Fibroblast of skin of left biceps (primary cell): ENCODE measurements around the gene FAM168A.
"Not testable (repeated sequence)": the region's sequence is repeated elsewhere in the genome, so short reads cannot be mapped to it uniquely, and the experiment has no call there.

Experiments used
- DNase-seq, 2 experiments: peaks; one replicate each; pipeline ENCODE4 v3.0.0-alpha.2; 2013; ENCODE audit warnings: low read depth in 2 of 2

Gene FAM168A

GRCh38 chr11:73596547-73596946 lies 1.4 kb downstream of the FAM168A start:
- DNase-seq = no peak

- no peak for DNase-seq
Measured at GRCh38 chr11:73592640-73593039, 5.3 kb downstream of the FAM168A start.

DNA sequence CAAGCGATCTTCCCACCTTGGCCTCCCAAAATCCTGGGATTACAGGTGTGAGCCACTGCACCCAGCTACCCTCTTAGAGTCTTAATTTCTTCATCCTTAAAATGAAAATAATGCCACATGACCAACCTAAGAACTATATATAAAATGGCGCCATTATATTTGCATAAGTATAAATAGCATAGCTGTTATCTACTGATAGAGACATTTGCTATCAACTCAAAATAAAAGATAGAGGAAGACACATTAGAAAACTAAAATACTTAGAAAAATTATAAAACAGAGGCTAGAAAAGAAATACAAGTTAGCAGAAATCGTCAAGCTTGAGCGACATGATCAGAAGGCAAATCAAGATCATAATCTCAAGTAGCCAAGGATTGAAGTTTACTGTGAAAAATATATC lies 6.2 kb downstream of the FAM168A start:
- DNase-seq = no peak

DNA sequence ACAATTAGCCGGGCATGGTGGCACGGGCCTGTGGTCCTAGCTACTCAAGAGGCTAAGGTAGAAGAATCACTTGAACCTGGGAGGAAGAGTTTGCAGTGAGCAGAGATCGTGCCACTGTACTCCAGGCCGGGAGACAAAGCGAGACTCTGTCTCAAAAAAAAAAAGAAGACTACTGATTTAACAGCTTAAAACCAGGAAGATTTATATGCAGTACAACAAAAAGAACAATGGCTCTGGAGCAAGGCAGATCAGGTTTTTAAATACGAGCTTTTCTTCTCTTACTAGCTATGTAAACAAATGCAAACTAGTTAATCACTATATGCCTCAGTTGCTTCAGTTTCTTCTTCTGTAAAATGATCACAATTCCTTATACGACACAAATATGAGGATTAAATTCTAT lies 6.9 kb downstream of the FAM168A start:
- DNase-seq = no peak

- DNase-seq = no peak
Measured at GRCh38 chr11:73586791-73587190, 11.1 kb downstream of the FAM168A start.

DNA sequence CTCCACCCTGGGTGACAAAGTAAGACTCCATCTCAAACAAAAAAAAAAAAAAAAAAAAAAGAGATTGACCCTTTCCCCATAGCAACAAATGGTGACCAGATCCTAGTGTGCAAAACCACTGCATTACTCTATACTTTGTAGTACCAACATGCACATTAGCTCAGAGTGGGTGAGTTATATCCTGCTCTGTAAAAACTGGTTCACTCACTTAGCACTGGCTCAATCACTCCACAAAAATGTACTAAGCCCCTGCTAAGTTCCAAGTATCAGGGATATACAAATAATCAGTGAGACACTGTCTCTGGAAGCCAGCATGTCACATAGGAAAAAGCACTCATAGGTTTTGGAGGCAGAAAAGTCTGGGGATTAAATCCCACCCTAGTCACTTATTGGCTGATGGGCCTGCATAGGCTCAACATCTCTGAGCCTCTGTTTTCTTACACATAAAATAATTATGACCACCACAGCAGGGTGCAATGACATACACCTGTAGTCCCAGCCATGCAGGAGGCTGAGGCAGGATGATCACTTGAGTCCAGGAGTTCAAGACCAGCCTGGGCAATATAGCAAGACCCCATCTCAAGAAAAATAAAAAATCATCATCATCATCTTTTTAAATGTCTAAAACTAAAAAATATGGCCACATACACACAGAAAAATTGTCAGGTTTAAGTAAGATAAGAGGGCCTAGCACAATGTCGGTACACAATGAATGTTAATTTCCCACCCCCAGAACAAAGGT lies 11.9 kb downstream of the FAM168A start:
- DNase-seq = no peak

DNA sequence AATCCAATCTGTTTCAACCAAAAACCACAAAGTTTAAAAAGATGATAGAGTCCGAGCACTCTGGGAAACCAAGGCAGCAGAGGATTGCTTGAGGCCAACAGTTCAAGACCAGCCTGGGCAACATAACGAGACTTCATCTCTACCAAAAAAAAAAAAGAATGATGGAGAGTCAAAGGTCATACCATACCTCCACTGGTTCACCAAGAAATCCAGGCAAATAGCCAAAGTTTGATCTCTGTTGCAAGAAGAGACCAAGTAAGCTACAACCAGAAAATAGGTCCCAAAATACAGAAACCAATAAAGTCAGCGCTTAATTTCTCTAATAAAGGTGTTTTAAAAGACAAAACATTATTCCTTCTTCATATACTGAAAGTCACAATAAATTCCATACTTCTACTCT lies 13.1 kb downstream of the FAM168A start:
- DNase-seq = no peak

DNA sequence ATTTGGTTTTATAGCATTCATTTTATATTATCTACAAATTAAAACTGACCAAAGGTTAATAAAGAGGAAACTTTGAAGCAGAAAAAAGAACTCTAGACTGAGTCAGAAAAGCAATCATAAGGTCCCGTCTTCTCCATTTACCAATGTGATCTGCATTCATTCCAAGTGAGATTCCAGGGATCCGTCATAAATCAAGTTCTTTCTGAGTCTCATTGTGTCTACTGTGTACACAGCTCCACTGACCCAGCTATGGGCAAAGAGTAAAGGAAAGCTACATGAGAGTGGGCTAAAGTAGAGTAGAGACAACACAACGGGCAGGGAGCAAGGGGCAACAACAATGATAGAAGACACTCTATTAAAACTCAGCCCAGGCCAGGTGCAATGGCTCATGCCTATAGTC lies 15.3 kb downstream of the FAM168A start:
- DNase-seq = no peak

DNA sequence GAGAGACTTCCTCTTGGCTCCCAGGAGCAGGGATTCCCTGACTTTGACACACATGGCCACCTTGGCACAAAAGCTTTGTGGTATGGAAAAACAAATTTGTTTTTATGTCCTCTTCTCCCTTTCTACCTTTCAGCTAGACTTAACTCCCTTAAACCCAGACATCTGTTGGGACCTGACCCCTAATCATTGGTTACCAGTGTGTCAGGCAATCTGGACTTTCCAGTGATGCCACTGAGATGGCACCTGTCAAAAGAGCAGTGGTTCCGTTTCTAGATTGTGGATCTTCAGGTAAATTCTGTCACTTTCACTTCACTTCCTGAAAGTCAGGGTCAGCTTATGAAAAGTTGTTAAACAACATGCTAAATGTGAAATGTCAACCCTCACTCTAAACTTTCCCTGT lies 17.2 kb downstream of the FAM168A start:
- DNase-seq = not testable (repeated sequence)

GRCh38 chr11:73579641-73580434 lies 18.1 kb downstream of the FAM168A start:
- no peak for DNase-seq

DNA sequence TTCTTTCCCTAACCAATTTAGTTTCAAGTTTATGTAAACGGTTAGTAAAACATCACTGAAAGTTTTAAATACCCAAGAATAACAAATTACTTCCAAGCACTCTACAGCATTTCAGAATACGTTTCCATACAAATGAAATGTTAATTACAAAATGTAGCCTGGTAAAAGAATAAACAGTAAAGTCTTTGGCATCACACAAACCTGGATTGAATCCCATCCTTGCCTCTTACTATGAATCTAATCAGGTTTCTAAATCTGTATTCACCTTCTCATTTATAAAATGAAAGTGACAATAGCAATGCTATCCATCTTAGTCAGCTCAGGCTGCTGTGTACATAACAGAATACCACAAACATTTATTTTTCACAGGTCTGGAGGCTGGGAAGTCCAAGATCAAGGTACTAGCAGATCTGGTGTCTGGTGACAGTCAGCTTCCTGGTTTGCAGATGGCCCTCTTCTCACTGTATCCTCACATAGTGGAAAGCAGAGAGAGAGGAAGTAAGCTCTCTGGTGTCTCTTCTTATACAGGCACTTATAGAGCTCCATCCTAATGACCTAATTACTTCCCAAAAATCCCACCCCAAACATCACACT lies 19.2 kb downstream of the FAM168A start:
- no peak for DNase-seq

- peak; percentile 38 to 39 for DNase-seq
Measured at GRCh38 chr11:73577496-73577917, 20.4 kb downstream of the FAM168A start.

GRCh38 chr11:73576185-73576614 lies 21.7 kb downstream of the FAM168A start:
- DNase-seq = no peak

GRCh38 chr11:73571982-73572381 lies 25.9 kb downstream of the FAM168A start:
- not testable (repeated sequence) for DNase-seq

DNA sequence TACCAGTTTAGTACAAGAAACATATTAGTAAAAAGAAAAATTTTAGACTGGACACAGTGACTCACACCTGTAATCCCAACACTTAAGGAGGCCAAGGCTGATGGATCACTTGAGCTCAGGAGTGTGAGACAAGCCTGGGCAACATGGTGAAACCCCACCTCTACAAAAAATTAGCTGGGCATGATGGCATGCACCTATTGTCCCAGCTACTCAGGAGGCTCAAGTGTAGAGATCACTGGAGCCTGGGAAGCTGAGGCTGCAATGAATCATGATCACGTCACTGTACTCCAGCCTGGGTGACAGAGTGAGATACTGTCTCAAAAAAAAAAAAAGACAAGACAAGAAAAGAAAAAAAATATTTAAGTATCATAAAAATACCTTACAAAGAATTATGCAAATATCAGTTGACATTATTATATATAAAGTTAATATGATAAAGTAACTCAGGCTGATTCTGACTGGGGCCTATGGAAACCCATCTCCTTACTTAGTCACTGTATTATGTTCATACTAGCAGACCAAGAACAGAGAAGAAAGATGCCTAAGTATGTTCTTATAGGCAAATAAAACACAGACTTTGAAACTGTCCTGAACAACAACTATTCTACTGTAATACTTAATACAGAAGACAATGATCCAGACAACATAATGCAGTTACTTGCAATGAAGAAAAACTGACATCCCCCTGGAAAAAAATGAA lies 27.3 kb downstream of the FAM168A start:
- no peak for DNase-seq

DNA sequence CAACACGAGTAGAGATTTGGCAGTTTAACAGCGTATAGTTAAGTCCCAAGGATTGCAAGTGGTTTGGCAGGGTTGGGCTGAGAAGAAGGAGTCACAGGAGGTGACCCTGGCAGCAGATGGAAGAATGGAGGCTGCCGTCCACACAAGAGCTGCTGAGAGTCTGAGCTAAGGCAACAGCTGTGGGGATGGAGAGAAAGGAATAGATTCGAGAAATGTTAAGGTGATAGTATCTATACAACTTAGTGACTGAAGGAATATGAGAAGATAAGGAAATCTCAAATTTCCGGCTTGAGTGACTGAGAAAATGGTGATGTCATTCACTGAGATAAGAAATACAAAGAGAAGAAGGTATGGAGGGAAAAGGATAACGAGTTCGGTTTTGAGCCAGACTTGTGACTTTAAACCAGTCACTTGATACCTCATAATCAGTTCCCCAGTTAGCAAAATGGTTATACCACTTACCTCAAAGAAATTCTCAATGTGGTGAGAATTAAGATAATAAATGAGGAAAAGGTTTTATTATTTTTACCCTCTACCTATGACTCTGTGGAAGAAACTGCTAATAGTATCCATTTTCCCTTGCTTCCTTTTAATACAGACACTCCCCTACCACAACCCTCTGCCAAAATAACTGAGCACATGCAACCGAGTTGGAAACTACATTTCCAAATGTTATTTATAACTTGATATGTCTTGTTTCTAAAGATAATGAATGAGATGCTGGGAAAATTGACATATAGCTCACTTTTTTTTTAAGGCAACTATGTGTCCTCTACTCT lies 30.7 kb downstream of the FAM168A start:
- no peak for DNase-seq

GRCh38 chr11:73566422-73566821 lies 31.5 kb downstream of the FAM168A start:
- DNase-seq = no peak

GRCh38 chr11:73565804-73566203 lies 32.1 kb downstream of the FAM168A start:
- no peak for DNase-seq

- no peak for DNase-seq
Measured at GRCh38 chr11:73564903-73565302, 33.0 kb downstream of the FAM168A start.

DNA sequence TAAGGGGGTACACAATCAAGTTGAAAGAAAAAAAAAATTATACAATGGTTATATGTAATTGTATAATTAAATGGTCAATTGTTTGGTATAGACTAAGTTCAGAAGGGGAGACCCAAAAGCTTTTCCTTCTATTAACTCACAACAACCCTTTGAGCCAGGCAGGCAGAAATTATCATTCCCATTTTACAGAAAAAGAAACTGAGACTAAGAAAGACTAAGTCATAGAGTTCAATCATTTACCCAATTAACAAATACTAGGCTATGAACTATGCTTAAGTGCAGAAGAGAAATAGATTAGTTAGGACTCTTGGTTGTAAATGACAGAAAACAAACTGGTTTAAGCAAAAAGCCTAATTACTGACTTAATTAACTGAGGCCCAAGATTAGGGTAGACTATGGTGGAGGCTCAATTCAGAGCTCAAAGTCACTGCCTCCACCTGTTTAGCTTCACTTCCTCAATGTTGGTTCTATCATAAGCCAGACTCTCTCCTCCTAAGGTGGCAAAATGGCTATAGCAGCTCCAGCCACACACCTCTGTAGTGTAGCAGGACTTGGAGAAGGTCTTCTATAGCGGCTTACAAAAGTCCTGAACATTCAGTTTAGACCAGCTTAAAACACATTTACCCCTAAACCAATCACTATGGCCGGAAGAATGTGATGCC lies 34.2 kb downstream of the FAM168A start:
- DNase-seq = no peak

GRCh38 chr11:73559743-73560142 lies 38.2 kb downstream of the FAM168A start:
- no peak for DNase-seq
